ENCODE measurements around the gene DUSP16. TPM values are rescaled to one million over a fixed set of nuclear protein-coding genes. Genes with fewer than 3 reads are reported as not detected.

Gene DUSP16
- total RNA-seq, 1 experiment from 2014 or later = 63.9 TPM

GRCh38 chr12:12428961-12429657 is 133.6 kb downstream of the DUSP16 start:
- Mint-ChIP-seq H3K27me3 (ENCODE audit: insufficient read depth, unreplicated experiment) (no peaks in the 10 kb centered on the region), H3K9me3 (ENCODE audit: unreplicated experiment) (peaks cover 7% of the 10 kb centered on the region), H3K4me3 (ENCODE audit: unreplicated experiment) (no peak overlapping the region), H3K4me1 (ENCODE audit: low read depth, unreplicated experiment) (peaks cover 58% of the 10 kb centered on the region), H3K36me3 (ENCODE audit: insufficient read depth, unreplicated experiment) (peaks cover 3% of the 10 kb centered on the region), H3K27ac (ENCODE audit: unreplicated experiment) (peak overlapping the region; percentile 50)
- intact Hi-C loops (cut with micrococcal nuclease; ENCODE audit: unreplicated experiment) = loop anchor here (2.0 kb wide), 1 partner anchor 24 kb away; no protein-coding TSS in a partner anchor
- Histone ChIP-seq H3K4me1 (peaks cover 19% of the 10 kb centered on the region), H3K27me3 (replicated peaks; ENCODE audit: control insufficient read depth, insufficient read depth, low read length) (no peaks in the 10 kb centered on the region), H3K9me3 (peaks cover 2% of the 10 kb centered on the region; the same call in 1 of the 2 replicates), H3K36me3 (ENCODE audit: control insufficient read depth, insufficient read depth, low read length) (no peaks in the 10 kb centered on the region; the same call in 1 of the 2 replicates), H3K4me3 (ENCODE audit: low read depth, low read length) (no peak overlapping the region)
- TF ChIP-seq CTCF (IDR thresholded peaks at IDR 0.05; ENCODE audit: insufficient read depth in 1 of 2, low read depth in 1 of 2, low read length in 1 of 2, severe bottlenecking in 1 of 2, unreplicated experiment in 1 of 2) = no peak
- BruUV-seq (replicated peaks) = no TSS peak
- no peak for DNase-seq
- ChIA-PET POLR2A (interaction anchor here (0.9 kb wide), 1 partner anchor 25 kb away, joined by 3 read pairs; no protein-coding TSS in a partner anchor), CTCF (no interaction called here)

GRCh38 chr12:12428047-12428446 is 134.6 kb downstream of the DUSP16 start:
- peaks cover 10% of the 10 kb centered on the region for H3K9me3 ChIP-seq
- H3K4me1 ChIP-seq = peaks cover 19% of the 10 kb centered on the region
- Mint-ChIP-seq H3K27me3 (ENCODE audit: insufficient read depth, unreplicated experiment) (no peaks in the 10 kb centered on the region), H3K9me3 (ENCODE audit: unreplicated experiment) (peaks cover 13% of the 10 kb centered on the region), H3K27ac (ENCODE audit: unreplicated experiment) (peak overlapping the region; percentile 7), H3K4me3 (ENCODE audit: unreplicated experiment) (no peak overlapping the region), H3K4me1 (ENCODE audit: low read depth, unreplicated experiment) (peaks cover 47% of the 10 kb centered on the region), H3K36me3 (ENCODE audit: insufficient read depth, unreplicated experiment) (peaks cover 7% of the 10 kb centered on the region)
- H3K27me3 ChIP-seq (replicated peaks; ENCODE audit: control insufficient read depth, insufficient read depth, low read length) = no peaks in the 10 kb centered on the region
- no peak for TF ChIP-seq CTCF (IDR thresholded peaks at IDR 0.05; ENCODE audit: insufficient read depth in 1 of 2, low read depth in 1 of 2, low read length in 1 of 2, severe bottlenecking in 1 of 2, unreplicated experiment in 1 of 2)
- intact Hi-C loops (cut with micrococcal nuclease; ENCODE audit: unreplicated experiment) = loop anchor here (2.0 kb wide), 1 partner anchor 23 kb away; no protein-coding TSS in a partner anchor
- BruUV-seq (replicated peaks) = no TSS peak
- no peak overlapping the region for H3K4me3 ChIP-seq (ENCODE audit: low read depth, low read length)
- CTCF ChIA-PET = no interaction called here
- POLR2A ChIA-PET = no interaction called here
- no peak for DNase-seq
- H3K36me3 ChIP-seq (ENCODE audit: control insufficient read depth, insufficient read depth, low read length) = no peaks in the 10 kb centered on the region; the same call in 1 of the 2 replicates

- CTCF ChIA-PET = no interaction called here
- intact Hi-C loops (cut with micrococcal nuclease; ENCODE audit: unreplicated experiment) = no loop called here
- Mint-ChIP-seq H3K9me3 (ENCODE audit: unreplicated experiment) (peaks cover 13% of the 10 kb centered on the region), H3K36me3 (ENCODE audit: insufficient read depth, unreplicated experiment) (peaks cover 7% of the 10 kb centered on the region), H3K27ac (ENCODE audit: unreplicated experiment) (no peak overlapping the region), H3K4me3 (ENCODE audit: unreplicated experiment) (no peak overlapping the region), H3K27me3 (ENCODE audit: insufficient read depth, unreplicated experiment) (no peaks in the 10 kb centered on the region), H3K4me1 (ENCODE audit: low read depth, unreplicated experiment) (peaks cover 42% of the 10 kb centered on the region)
- POLR2A ChIA-PET = no interaction called here
- TF ChIP-seq CTCF (IDR thresholded peaks at IDR 0.05; ENCODE audit: insufficient read depth in 1 of 2, low read depth in 1 of 2, low read length in 1 of 2, severe bottlenecking in 1 of 2, unreplicated experiment in 1 of 2) = no peak
- H3K36me3 ChIP-seq (ENCODE audit: control insufficient read depth, insufficient read depth, low read length) = no peaks in the 10 kb centered on the region; the same call in 1 of the 2 replicates
- BruUV-seq (replicated peaks) = no TSS peak
- peaks cover 19% of the 10 kb centered on the region for H3K4me1 ChIP-seq
- H3K27me3 ChIP-seq (replicated peaks; ENCODE audit: control insufficient read depth, insufficient read depth, low read length) = no peaks in the 10 kb centered on the region
- no peak for DNase-seq
- H3K4me3 ChIP-seq (ENCODE audit: low read depth, low read length) = no peak overlapping the region
- peaks cover 12% of the 10 kb centered on the region for H3K9me3 ChIP-seq
These were observed 135.1 kb downstream of the DUSP16 start for GRCh38 chr12:12427568-12427967.
